OCI-LY7 (cell line): ENCODE data around the gene NXN.

Experiments used
- EZH2phosphoT487 ChIP-seq: fragments of 200-600 bp; sonication (generic); IDR thresholded peaks from 2 replicates; pipeline ENCODE4 v1.6.1; 2018; ENCODE audit warnings: low read depth, borderline replicate concordance, mild to moderate bottlenecking, mixed run types, antibody characterized with exemption, low read length, moderate library complexity, mixed read lengths
- TF ChIP-seq, protein P1 (sequence below): fragments of 200-600 bp; sonication (generic); conservative IDR thresholded peaks from 2 replicates; pipeline ENCODE4 v1.5.1; 2014; ENCODE audit warnings: mild to moderate bottlenecking, antibody characterized with exemption, low read length, moderate library complexity, mixed read lengths

DNA sequence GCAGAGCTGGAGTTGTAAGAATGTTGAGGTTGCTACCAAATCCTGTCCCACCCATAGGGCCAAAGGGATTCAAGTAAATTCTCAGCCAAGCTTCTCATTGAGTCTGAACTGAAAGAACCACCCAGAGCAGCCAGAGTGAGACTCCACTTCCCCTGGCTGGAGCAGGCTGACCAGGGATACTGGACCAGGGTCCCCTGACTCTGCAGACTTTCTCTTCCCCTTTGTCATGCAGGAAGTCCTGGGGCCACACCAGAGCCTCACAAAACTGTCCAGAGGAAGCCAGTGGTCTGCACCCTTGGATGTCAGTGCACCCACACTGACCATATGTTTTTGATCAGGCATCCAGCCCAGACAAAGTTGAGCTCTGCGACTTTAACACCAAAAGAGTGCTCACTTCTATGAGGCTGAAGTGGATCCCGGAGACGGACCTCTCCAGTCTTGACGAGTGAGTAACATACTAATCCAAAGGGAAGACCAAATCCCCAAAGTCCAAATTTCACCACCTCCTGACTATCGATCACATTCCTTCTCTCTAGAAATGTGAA lies 4.1 kb downstream of the NXN start:
- TF ChIP-seq, protein P1, sequence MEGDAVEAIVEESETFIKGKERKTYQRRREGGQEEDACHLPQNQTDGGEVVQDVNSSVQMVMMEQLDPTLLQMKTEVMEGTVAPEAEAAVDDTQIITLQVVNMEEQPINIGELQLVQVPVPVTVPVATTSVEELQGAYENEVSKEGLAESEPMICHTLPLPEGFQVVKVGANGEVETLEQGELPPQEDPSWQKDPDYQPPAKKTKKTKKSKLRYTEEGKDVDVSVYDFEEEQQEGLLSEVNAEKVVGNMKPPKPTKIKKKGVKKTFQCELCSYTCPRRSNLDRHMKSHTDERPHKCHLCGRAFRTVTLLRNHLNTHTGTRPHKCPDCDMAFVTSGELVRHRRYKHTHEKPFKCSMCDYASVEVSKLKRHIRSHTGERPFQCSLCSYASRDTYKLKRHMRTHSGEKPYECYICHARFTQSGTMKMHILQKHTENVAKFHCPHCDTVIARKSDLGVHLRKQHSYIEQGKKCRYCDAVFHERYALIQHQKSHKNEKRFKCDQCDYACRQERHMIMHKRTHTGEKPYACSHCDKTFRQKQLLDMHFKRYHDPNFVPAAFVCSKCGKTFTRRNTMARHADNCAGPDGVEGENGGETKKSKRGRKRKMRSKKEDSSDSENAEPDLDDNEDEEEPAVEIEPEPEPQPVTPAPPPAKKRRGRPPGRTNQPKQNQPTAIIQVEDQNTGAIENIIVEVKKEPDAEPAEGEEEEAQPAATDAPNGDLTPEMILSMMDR, result no peak
- TF ChIP-seq EZH2phosphoT487, result no peak
